Uterus (tissue), 4 donors: ENCODE measurements around the gene CXCR1. TPM values are rescaled to one million over a fixed set of nuclear protein-coding genes. Genes with fewer than 3 reads are reported as not detected.
A peak's percentile ranks its signal among the peaks of the same experiment; 100 is the strongest.

Experiments
- DNase-seq, 2 donors: peaks; one replicate each; pipeline ENCODE4 v3.0.0-alpha.2; 2019 to 2020
- H3K27ac ChIP-seq, 2 donors: fragments of 200-600 bp; sonication (generic); 1 replicate in 1 of 2; 2 replicates in 1 of 2; pipeline ENCODE4 v1.5.1; 2016 to 2018
- H3K27me3 ChIP-seq, 2 donors: fragments of 200-600 bp; sonication (generic); one replicate each; pipeline ENCODE4 v1.5.1; 2018 to 2019; ENCODE audit warnings: control low read depth in 1 of 2
- H3K36me3 ChIP-seq, 2 donors: fragments of 200-600 bp; sonication (generic); one replicate each; pipeline ENCODE4 v1.5.1; 2019; ENCODE audit warnings: control low read depth in 1 of 2
- H3K4me1 ChIP-seq, 2 donors: fragments of 200-600 bp; sonication (generic); one replicate each; pipeline ENCODE4 v1.5.1; 2018 to 2019; ENCODE audit warnings: control low read depth in 1 of 2
- H3K4me3 ChIP-seq, 2 donors: fragments of 200-600 bp; sonication (generic); 1 replicate in 1 of 2; 2 replicates in 1 of 2; pipeline ENCODE4 v1.5.1; 2018 to 2019; ENCODE audit warnings: mild to moderate bottlenecking in 1 of 2
- H3K9me3 ChIP-seq, 2 donors: fragments of 200-600 bp; sonication (generic); one replicate each; pipeline ENCODE4 v1.5.1; 2019; ENCODE audit warnings: control low read depth in 1 of 2
- CTCF ChIP-seq, 4 experiments: fragments of 200-600 bp in 2 of 4; fragments of 450-650 bp in 2 of 4; sonication (generic) in 2 of 4; IDR thresholded peaks; one replicate each; pipeline ENCODE4 v1.5.1; 2016 to 2019; ENCODE audit warnings: antibody characterized with exemption in 4 of 4, mild to moderate bottlenecking in 2 of 4, moderate library complexity in 1 of 4
- POLR2A ChIP-seq, 2 donors: fragments of 450-650 bp; IDR thresholded peaks; one replicate each; pipeline ENCODE4 v1.6.1; 2016; ENCODE audit warnings: antibody characterized with exemption in 2 of 2, mild to moderate bottlenecking in 1 of 2, moderate library complexity in 1 of 2
- intact Hi-C: fragments of 100-400 bp; cut with DNase I; formaldehyde crosslinking; loops from one replicate; pipeline ENCODE4 v1.15.1; 2023; ENCODE audit warnings: low total_unique reads
- total RNA-seq, 4 donors: library from RNA; depleted of rRNA in 3 of 4; stranded (reverse); fragments of >200 nt in 3 of 4; gene quantifications; one replicate each; pipeline versions ENCODE4 v1.1.0 to v1.2.4, GENCODE V29; 2014 to 2023
- donor health status: DM: yes; HTN: yes; CAD: no.

The CXCR1 gene
- total RNA-seq, 4 donors from 2014 or later, result 0.18 TPM; not detected in 3

DNA sequence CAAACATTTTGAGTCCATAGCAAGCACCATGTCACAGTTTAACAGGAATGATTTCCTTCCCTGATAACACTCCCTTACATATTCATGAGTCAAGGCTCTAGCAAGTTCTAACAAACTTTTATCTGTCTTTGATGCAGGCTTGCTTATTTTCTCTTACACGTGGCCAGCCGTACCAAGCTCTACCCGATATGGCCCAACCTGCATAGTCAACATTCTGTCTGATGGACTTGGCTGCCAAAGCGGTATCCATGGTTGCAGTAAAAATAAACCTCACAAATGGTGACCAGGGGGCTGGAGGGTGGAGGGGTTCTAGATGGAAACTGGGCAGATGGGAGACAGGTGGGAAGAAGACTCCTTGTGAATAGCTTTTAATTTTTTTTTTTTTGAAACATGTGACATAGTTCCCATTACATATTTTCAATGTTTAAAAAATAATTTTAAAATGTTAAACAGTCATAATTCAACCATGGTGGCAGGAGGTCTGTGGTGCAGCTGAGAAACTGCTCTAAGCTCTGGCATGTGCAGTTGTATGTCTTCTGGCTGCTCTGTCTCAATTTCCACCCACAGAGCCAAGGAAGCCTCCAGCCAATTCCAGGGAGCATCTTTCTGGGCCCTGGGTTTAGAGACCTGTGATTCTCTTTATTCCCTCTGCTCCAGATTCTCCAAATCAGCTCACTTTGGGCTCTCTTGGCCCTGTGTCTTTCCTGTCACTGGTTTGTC is 20.7 kb upstream of the CXCR1 start:
- intact Hi-C loops, result no loop called here
- DNase-seq, result no peak
- Histone ChIP-seq H3K36me3 (no peaks in the 10 kb centered on the region), H3K9me3 (no peaks in the 10 kb centered on the region), H3K27me3 (no peaks in the 10 kb centered on the region), H3K4me3 (no peak overlapping the region), H3K4me1 (no peaks in the 10 kb centered on the region), H3K27ac (no peak overlapping the region)
- TF ChIP-seq CTCF (IDR thresholded peaks at IDR 0.05) (no peak), POLR2A (IDR thresholded peaks at IDR 0.05) (no peak)

DNA sequence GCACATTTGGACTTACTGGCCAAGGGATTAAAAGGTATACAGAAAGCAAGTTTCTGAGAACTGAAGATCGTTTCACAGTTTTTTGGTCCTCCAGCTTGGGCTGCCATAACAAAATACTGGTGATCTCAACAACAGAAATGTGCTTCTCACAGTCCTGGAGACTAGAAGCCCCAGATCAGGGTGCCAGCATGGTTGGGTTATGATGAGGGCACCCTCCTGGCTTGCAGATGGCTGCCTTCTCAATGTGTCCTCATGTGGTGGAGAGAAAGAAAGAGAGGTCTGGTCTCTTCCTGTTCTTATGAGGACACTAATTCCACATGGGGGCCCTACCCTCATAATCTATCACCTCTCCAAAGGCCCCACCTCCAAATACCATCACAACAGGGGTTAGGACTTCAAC is 20.1 kb upstream of the CXCR1 start:
- DNase-seq, result no peak
- intact Hi-C loops, result no loop called here
- H3K36me3 ChIP-seq, result no peaks in the 10 kb centered on the region
- no peaks in the 10 kb centered on the region for H3K9me3 ChIP-seq
- no peaks in the 10 kb centered on the region for H3K27me3 ChIP-seq
- TF ChIP-seq CTCF (IDR thresholded peaks at IDR 0.05) (no peak), POLR2A (IDR thresholded peaks at IDR 0.05) (no peak)
- H3K27ac ChIP-seq, result no peak overlapping the region
- no peaks in the 10 kb centered on the region for H3K4me1 ChIP-seq
- H3K4me3 ChIP-seq, result no peak overlapping the region

GRCh38 chr2:218186355-218186766 is 19.6 kb upstream of the CXCR1 start:
- intact Hi-C loops, result no loop called here
- no peak overlapping the region for H3K27ac ChIP-seq
- TF ChIP-seq CTCF (IDR thresholded peaks at IDR 0.05), result peak; percentile 54 to 69 (median 59)
- no peak for TF ChIP-seq POLR2A (IDR thresholded peaks at IDR 0.05)
- no peaks in the 10 kb centered on the region for H3K27me3 ChIP-seq
- no peaks in the 10 kb centered on the region for H3K36me3 ChIP-seq
- H3K9me3 ChIP-seq, result no peaks in the 10 kb centered on the region
- H3K4me1 ChIP-seq, result no peaks in the 10 kb centered on the region
- no peak overlapping the region for H3K4me3 ChIP-seq
- DNase-seq, result peak; percentile 44 to 53

DNA sequence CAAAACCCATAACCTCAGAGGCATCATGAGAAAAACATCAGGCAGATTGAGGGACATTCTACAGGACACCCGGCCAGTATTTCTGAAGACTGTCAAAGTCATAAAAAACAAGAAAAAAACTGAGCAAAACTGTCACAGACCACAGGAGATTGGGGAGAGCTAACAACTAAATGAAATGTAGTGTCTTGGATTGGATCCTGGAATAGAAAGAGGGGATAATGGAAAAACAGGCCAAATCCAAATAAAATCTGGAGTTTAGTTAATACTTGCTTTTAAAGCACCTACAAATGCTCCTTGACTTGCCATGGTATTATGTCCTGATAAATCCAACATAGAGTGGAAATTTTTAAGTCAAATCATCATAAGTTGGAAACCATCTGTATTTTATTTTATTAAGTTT is 17.6 kb upstream of the CXCR1 start:
- no peaks in the 10 kb centered on the region for H3K4me1 ChIP-seq
- TF ChIP-seq CTCF (IDR thresholded peaks at IDR 0.05) (no peak), POLR2A (IDR thresholded peaks at IDR 0.05) (no peak)
- no peak overlapping the region for H3K27ac ChIP-seq
- H3K9me3 ChIP-seq, result no peaks in the 10 kb centered on the region
- no peaks in the 10 kb centered on the region for H3K36me3 ChIP-seq
- no peak overlapping the region for H3K4me3 ChIP-seq
- intact Hi-C loops, result no loop called here
- no peaks in the 10 kb centered on the region for H3K27me3 ChIP-seq
- DNase-seq, result no peak

GRCh38 chr2:218180467-218181114 is 13.8 kb upstream of the CXCR1 start:
- no peak overlapping the region for H3K27ac ChIP-seq
- peak in 1 of 2 donors; percentile 19 for DNase-seq
- H3K9me3 ChIP-seq, result no peaks in the 10 kb centered on the region
- TF ChIP-seq POLR2A (IDR thresholded peaks at IDR 0.05) (no peak), CTCF (IDR thresholded peaks at IDR 0.05) (no peak)
- no peaks in the 10 kb centered on the region for H3K4me1 ChIP-seq
- no peaks in the 10 kb centered on the region for H3K36me3 ChIP-seq
- intact Hi-C loops, result no loop called here
- H3K4me3 ChIP-seq, result no peak overlapping the region
- H3K27me3 ChIP-seq, result no peaks in the 10 kb centered on the region
